Activated T-helper 1 cell treated with Interleukin-2 at 50 U/mL for 16 hours (primary cell): ENCODE data around the gene PABPN1L.

Source experiments
- DNase-seq: peaks from one replicate; pipeline ENCODE4 v3.0.0-alpha.2; 2020; ENCODE audit warnings: low read depth

PABPN1L gene

DNA sequence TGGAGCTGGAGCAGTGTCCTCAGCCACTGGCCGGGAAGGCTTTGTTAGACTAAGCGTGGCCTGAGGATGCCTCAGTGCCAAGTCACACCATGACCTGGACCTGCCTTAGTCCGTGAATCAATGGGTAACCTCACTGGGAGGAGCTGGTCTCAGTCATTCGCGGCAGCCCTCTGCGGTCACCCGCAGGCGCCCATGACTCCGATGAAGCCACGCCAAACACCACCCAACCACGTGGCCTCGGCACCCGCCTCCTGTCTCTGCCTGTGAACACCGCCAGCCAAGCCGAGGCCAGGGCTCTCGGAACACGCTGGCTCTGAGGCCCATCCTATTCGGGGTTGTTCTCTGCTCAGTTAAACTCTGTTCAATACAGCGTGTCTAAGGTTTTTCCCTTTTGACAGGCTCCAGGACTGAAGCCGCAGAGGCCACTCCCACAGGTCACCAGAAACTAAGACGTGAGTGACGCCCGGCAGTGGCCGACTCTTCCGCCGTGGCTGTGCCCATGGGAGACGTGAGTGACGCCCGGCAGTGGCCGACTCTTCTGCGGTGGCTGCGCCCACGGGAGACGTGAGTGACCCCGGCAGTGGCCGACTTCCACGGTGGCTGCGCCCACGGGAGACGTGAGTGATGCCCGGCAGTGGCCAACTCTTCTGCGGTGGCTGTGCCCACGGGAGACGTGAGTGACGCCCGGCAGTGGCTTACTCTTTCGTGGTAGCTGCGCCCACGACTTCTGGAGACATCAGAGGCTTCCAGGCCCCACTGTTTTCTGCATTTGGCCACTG, 16.8 kb upstream of the PABPN1L start:
- DNase-seq = no peak

- no peak for DNase-seq
Observed at GRCh38 chr16:88882358-88883030, 16.0 kb upstream of the PABPN1L start.

- no peak for DNase-seq
Observed at GRCh38 chr16:88881675-88882357, 15.4 kb upstream of the PABPN1L start.

- DNase-seq = no peak
Observed at GRCh38 chr16:88881007-88881615, 14.7 kb upstream of the PABPN1L start.

DNA sequence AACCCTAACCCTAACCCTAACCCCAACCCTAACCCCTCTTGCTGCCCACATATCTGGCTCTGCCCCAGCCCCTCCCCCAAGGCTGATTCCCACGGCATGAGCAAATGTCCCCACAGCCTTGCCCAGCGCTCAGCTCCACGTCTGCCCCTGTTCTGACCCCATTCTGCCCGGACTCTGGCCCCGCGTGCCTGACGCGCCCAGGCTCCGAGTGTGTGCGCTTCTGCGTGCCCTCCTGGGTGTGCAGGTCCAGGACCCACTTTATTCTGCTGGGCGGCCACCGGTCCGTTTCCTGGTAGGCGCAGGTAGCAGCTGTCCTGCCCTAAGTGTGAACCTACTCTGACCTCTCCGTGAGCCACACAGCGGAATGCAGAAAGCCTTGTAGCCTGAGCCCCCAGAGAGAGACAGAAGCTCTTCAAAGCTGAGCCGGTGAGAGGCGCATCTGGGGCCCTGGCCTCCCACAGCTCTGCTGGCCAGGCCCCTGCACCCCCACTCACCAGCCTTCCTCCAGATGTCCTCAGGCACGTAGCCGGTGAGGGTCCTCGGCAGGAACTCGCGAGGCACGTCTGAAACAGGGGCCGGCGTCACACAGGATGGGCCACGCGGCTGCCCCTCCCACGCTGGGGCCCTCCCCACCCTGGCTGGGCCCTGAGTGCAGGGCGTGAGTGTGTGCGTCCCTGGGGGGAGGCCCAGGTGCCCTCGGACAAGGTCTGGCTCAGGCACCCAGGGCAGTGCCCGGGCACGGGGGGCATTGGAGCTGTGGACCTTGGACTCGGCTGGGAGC, 14.0 kb upstream of the PABPN1L start:
- DNase-seq = no peak

DNA sequence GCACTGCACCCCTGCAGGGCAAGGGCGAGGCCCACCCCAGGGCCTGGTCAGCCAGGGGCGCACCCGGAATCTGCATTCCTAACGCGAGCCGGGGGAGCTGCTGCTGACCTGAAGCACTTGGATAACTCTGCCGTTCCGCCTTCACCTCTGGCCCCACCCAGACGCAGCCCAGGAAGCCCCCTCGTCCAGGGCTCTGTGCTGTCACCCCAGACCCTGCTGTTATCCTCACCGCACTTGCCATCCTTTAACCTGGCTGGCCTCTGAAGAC, 13.3 kb upstream of the PABPN1L start:
- DNase-seq = no peak

GRCh38 chr16:88878967-88879787, 12.7 kb upstream of the PABPN1L start:
- no peak for DNase-seq

DNA sequence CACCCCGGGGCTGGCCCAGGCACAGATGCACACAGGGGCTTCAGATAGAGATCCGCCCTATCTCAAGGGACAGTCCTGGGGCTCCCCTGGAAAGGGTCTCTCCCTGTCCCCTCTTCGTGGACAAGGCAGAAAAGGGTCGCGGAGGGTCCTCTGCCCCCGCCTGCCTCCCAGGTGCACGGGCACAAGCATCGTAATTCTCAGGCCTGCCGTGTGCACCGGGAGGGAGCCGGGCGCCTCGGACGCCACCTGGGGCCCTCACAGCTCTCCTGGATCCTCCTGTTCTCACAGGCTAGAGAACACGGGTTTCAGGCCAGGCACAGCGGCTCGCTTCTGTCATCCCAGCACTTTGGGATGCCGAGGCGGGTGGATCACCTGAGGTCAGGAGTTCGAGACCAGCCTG, 11.9 kb upstream of the PABPN1L start:
- DNase-seq = no peak

DNA sequence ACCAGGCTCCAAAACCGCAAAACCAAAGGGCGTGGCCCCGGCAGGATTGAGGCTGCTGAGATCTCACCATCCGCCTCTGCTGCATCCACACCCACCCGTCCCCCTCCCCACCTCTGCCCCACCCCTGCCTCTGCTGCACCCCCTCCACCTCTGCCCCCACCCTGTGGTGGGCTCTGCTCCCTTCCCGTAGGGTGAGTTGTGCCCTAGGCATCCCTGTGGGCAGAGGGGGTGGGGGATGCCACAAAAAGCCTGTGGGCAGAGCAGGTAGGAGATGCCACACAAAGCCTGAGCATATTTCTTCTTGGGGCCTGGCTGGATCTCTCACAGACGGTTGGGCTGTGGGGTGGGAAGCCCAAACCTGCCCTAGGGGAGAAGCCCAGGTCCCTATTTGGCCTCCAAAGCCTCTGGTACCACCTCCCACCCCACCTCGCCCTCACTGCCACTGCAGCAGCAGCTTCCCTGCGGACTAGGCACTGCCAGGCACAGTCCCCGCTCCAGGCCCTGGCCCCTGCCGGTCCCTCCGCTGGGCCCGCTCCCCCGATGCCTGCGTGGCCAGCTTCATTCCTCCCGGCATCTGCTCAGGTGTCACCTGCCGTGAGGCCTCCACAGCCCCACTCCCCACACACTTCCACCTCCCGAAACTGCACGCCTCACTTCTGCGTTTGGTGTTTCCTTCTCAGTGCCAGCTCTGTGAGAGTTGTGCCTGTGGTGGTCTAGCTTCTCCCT, 11.3 kb upstream of the PABPN1L start:
- DNase-seq = no peak

- no peak for DNase-seq
Observed at GRCh38 chr16:88876942-88877526, 10.6 kb upstream of the PABPN1L start.

DNA sequence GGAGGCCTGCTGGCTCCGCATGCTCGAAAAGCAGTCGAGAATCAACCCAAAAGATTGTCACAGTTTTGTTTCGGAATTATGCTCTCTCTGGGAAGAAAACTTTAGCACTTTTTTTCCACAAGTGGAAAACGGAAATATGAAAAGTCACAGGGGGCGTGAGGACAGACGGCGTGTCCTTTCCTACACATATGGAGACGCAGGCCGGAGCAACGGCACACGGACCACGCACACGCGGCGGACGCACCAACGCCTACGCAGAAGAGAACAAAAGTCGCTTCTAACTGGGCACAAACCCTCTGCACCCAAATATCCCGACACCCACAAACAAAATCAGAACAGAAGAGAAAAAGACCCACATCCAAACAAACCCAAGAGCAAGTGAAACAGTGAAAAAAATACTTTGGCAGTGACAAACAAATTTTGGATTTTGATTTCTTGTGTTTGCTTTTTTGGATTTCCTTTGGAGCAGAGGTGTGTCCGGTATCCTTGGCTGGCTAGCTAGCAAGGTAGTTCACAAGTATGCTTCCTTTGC, 9.3 kb upstream of the PABPN1L start:
- DNase-seq = no peak

- DNase-seq = no peak
Observed at GRCh38 chr16:88874938-88875599, 8.6 kb upstream of the PABPN1L start.

DNA sequence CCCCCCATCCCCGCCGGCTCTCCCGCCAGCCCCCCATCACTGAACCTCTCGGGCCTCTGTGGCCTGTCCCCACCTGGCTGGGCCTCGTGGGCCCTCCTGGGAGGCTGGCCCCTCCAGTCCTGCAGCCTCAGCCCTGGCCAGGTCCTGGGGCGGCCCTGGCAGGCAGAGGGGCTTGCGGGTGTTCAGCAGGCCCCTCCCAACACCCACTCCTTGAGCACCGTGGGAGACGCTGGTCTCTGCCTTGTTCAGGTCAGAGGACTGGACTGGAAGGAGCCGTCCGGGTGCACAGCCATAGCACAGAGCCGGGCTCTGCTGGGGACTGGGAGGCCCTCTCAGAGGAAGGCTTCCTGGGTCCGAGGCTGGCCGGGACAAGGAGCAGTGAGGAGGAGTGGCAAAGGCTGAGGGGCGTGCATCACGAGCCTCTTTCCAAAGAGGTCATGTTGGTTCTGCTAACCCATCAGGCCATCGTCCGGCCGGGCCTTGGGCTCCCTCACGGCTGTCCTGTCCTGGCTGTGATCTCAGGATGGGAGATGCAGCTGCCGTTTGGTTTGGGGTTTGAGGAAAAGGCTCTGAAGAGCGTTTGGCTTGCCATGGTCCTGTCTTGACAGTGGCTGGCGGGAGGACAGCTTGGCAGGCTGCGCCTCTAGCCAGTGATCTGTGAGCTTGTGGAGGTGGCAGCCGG, 6.3 kb upstream of the PABPN1L start:
- DNase-seq = no peak

- DNase-seq = no peak
Observed at GRCh38 chr16:88871730-88872416, 5.4 kb upstream of the PABPN1L start.

- no peak for DNase-seq
Observed at GRCh38 chr16:88871349-88871702, 4.9 kb upstream of the PABPN1L start.

GRCh38 chr16:88870608-88871348, 4.3 kb upstream of the PABPN1L start:
- DNase-seq = no peak

- DNase-seq = no peak
Observed at GRCh38 chr16:88869673-88869980, 3.2 kb upstream of the PABPN1L start.
